GM23338 (cell line): ENCODE data around the gene PANK4. TPM values are rescaled to one million over a fixed set of nuclear protein-coding genes. Genes with fewer than 3 reads are reported as not detected.

Source experiments
- ATAC-seq: fragments of 200-7000 bp; cut with Tn5 transposase; 3 replicates; pipeline ENCODE4 v1.9.1; 2020
- DNase-seq: peaks from one replicate; pipeline ENCODE4 v3.0.0-alpha.2; 2015; ENCODE audit warnings: low spot score
- H2AFZ ChIP-seq: fragments of 200-600 bp; sonication (generic); 2 replicates; pipeline ENCODE4 v1.8.0; 2016; ENCODE audit warnings: antibody characterized with exemption, mild to moderate bottlenecking, moderate library complexity
- H3F3A ChIP-seq: fragments of 200-600 bp; sonication (generic); replicated peaks from 2 replicates; pipeline ENCODE4 v1.8.0; 2017; ENCODE audit warnings: antibody characterized with exemption, mixed run types, low read depth
- H3K27ac ChIP-seq: fragments of 200-600 bp; sonication (generic); 2 replicates; pipeline ENCODE4 v1.6.1; 2016; ENCODE audit warnings: low read depth
- H3K27me3 ChIP-seq: fragments of 200-600 bp; sonication (generic); 2 replicates; pipeline ENCODE4 v1.8.0; 2016; ENCODE audit warnings: mild to moderate bottlenecking, mixed run types, moderate library complexity; ENCODE audit not compliant: insufficient read depth
- H3K36me3 ChIP-seq: fragments of 200-600 bp; sonication (generic); 2 replicates; pipeline ENCODE4 v1.8.0; 2016; ENCODE audit warnings: mild to moderate bottlenecking; ENCODE audit not compliant: insufficient read depth
- H3K4me1 ChIP-seq: fragments of 200-600 bp; sonication (generic); 2 replicates; pipeline ENCODE4 v1.8.0; 2016; ENCODE audit warnings: mild to moderate bottlenecking, moderate library complexity; ENCODE audit not compliant: insufficient read depth
- H3K4me2 ChIP-seq: fragments of 200-600 bp; sonication (generic); 2 replicates; pipeline ENCODE4 v1.7.1; 2017; ENCODE audit warnings: mixed run types
- H3K4me3 ChIP-seq: fragments of 200-600 bp; sonication (generic); 2 replicates; pipeline ENCODE4 v1.6.1; 2016; ENCODE audit warnings: mixed run types
- H3K79me2 ChIP-seq: fragments of 200-600 bp; sonication (generic); replicated peaks from 2 replicates; pipeline ENCODE4 v1.8.0; 2017; ENCODE audit warnings: mild to moderate bottlenecking; ENCODE audit not compliant: insufficient read depth
- H3K9me2 ChIP-seq: fragments of 200-600 bp; sonication (generic); 2 replicates; pipeline ENCODE4 v1.8.0; 2017; ENCODE audit not compliant: insufficient read depth
- H4K20me1 ChIP-seq: fragments of 200-600 bp; sonication (generic); replicated peaks from 2 replicates; pipeline ENCODE4 v1.8.0; 2017; ENCODE audit warnings: mild to moderate bottlenecking; ENCODE audit not compliant: insufficient read depth
- H3K27ac Mint-ChIP-seq: 2 replicates; pipeline ENCODE4 v1.8.0; 2020; ENCODE audit warnings: inconsistent platforms, mild to moderate bottlenecking, moderate library complexity, mixed read lengths
- H3K27me3 Mint-ChIP-seq: 3 replicates; pipeline ENCODE4 v1.8.0; 2022; ENCODE audit warnings: low read depth, mild to moderate bottlenecking, moderate library complexity, mixed read lengths, inconsistent platforms; ENCODE audit not compliant: insufficient read depth, poor library complexity
- H3K36me3 Mint-ChIP-seq: 3 replicates; pipeline ENCODE4 v1.8.0; 2021; ENCODE audit warnings: low read depth, mild to moderate bottlenecking, inconsistent platforms, moderate library complexity, mixed read lengths
- H3K4me1 Mint-ChIP-seq: 3 replicates; pipeline ENCODE4 v1.8.0; 2020; ENCODE audit warnings: mild to moderate bottlenecking, inconsistent platforms, mixed read lengths
- H3K4me3 Mint-ChIP-seq: 3 replicates; pipeline ENCODE4 v1.8.0; 2021; ENCODE audit warnings: moderate library complexity, mild to moderate bottlenecking, inconsistent platforms, mixed read lengths
- H3K9me3 Mint-ChIP-seq: 3 replicates; pipeline ENCODE4 v1.8.0; 2020; ENCODE audit warnings: moderate library complexity, mild to moderate bottlenecking, inconsistent platforms, mixed read lengths
- CREB1 ChIP-seq: fragments of 250-450 bp; sonication (Bioruptor Pico); IDR thresholded peaks from 2 replicates; pipeline ENCODE4 v1.5.0; 2020; ENCODE audit warnings: low read depth, mild to moderate bottlenecking, moderate library complexity
- CTCF ChIP-seq, 2 experiments: fragments of 200-600 bp in 1 of 2; sonication (generic) in 1 of 2; conservative IDR thresholded peaks; 2 replicates each; pipeline versions ENCODE4 v1.5.1 to v1.6.1; 2016 to 2017; ENCODE audit warnings: antibody characterized with exemption in 2 of 2, low read depth in 2 of 2, mild to moderate bottlenecking in 2 of 2, moderate library complexity in 1 of 2
- ETS1 ChIP-seq: IDR thresholded peaks from 2 replicates; pipeline ENCODE4 v1.6.1; 2016; ENCODE audit warnings: antibody characterized with exemption
- EZH2 ChIP-seq: fragments of 200-600 bp; sonication (generic); IDR thresholded peaks from one replicate; pipeline ENCODE4 v1.8.0; 2017; ENCODE audit warnings: antibody characterized with exemption, mild to moderate bottlenecking, low read depth; ENCODE audit not compliant: unreplicated experiment
- EZH2phosphoT487 ChIP-seq: fragments of 200-600 bp; sonication (generic); IDR thresholded peaks from one replicate; pipeline ENCODE4 v1.8.1; 2018; ENCODE audit warnings: antibody characterized with exemption; ENCODE audit not compliant: unreplicated experiment
- NANOG ChIP-seq: IDR thresholded peaks from 2 replicates; pipeline ENCODE4 v1.6.1; 2016; ENCODE audit warnings: antibody characterized with exemption, borderline replicate concordance
- POLR2AphosphoS5 ChIP-seq: IDR thresholded peaks from 2 replicates; pipeline ENCODE4 v1.6.1; 2016; ENCODE audit warnings: antibody characterized with exemption, low read depth
- REST ChIP-seq: IDR thresholded peaks from one replicate; pipeline ENCODE4 v1.6.1; 2018; ENCODE audit warnings: antibody characterized with exemption; ENCODE audit not compliant: unreplicated experiment
- STAT1 ChIP-seq: IDR thresholded peaks from one replicate; pipeline ENCODE4 v1.6.1; 2016; ENCODE audit warnings: antibody characterized with exemption; ENCODE audit not compliant: unreplicated experiment
- ZNF114 ChIP-seq: fragments of 250-450 bp; sonication (Bioruptor Pico); IDR thresholded peaks from 2 replicates; pipeline ENCODE4 v1.5.0; 2020; ENCODE audit warnings: mild to moderate bottlenecking, moderate library complexity
- polyA plus RNA-seq: library from polyadenylated mRNA; unstranded; fragments of >200 nt; fragmentation: Nextera tagmentation; extraction: Ambion mirVana; gene quantifications from 2 replicates; pipeline ENCODE4 v1.2.1, GENCODE V29; 2016
- total RNA-seq: library from RNA; depleted of rRNA; stranded (reverse); fragments of >200 nt; shearing (Covaris generic); gene quantifications from 2 replicates; pipeline ENCODE4 v1.2.3, GENCODE V29; 2014
- TF ChIP-seq, protein P1 (sequence below): fragments of 250-450 bp; sonication (Bioruptor Pico); IDR thresholded peaks from 2 replicates; pipeline ENCODE4 v1.5.0; 2020; ENCODE audit warnings: mild to moderate bottlenecking, moderate library complexity

Gene PANK4
- total and polyA plus RNA-seq, 2 experiments from 2014 or later: 25.8 to 43.7 TPM

- no peak for TF ChIP-seq CTCF (conservative IDR thresholded peaks at IDR 0.05; ENCODE audit: low read depth in 2 of 2)
- no peak for TF ChIP-seq STAT1
- TF ChIP-seq ZNF114 (CRISPR knock-in tag): no peak
- no peak for TF ChIP-seq EZH2phosphoT487
- TF ChIP-seq ETS1: no peak
- TF ChIP-seq CREB1 (CRISPR knock-in tag): no peak
- no peak for TF ChIP-seq EZH2
- no peak for TF ChIP-seq NANOG
Measured at GRCh38 chr1:2469103-2469940, 57.1 kb downstream of the PANK4 start (continued).

DNA sequence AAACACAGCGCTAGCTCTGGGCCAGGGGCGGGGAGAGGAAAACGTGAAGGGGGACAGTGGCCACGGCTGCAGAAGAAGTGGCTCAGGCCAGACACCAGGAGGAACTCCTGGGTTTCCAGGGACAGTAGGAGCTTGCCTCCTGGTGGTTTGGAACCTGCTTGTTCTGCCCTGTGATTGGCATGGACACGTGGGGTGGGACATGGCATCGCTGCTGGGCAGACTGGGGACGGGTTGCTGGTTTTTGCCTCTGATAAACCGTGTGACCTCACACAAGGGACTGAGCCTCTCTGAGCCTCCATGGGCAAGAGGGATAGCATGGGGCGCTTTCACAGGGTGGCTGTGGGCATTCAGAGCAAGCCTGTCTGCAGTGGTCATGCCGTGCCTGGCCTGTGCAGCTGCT lies 57.9 kb downstream of the PANK4 start:
- Histone ChIP-seq H2AFZ (no peak overlapping the region), H3K4me2 (no peak overlapping the region), H3K9me2 (no peaks in the 10 kb centered on the region), H3K27me3 (no peaks in the 10 kb centered on the region), H3K36me3 (no peaks in the 10 kb centered on the region), H3K4me1 (no peaks in the 10 kb centered on the region), H3K4me3 (no peak overlapping the region), H4K20me1 (no peaks in the 10 kb centered on the region), H3K27ac (no peak overlapping the region), H3K79me2 (no peaks in the 10 kb centered on the region), H3F3A (no peaks in the 10 kb centered on the region)
- DNase-seq (no peak), ATAC-seq (no peak)
- Mint-ChIP-seq H3K27me3 (peaks cover 8% of the 10 kb centered on the region), H3K4me3 (no peak overlapping the region), H3K9me3 (no peaks in the 10 kb centered on the region), H3K27ac (no peak overlapping the region), H3K36me3 (no peaks in the 10 kb centered on the region), H3K4me1 (no peaks in the 10 kb centered on the region)
- TF ChIP-seq CREB1 (CRISPR knock-in tag): no peak
- TF ChIP-seq POLR2AphosphoS5: no peak
- TF ChIP-seq, protein P1, sequence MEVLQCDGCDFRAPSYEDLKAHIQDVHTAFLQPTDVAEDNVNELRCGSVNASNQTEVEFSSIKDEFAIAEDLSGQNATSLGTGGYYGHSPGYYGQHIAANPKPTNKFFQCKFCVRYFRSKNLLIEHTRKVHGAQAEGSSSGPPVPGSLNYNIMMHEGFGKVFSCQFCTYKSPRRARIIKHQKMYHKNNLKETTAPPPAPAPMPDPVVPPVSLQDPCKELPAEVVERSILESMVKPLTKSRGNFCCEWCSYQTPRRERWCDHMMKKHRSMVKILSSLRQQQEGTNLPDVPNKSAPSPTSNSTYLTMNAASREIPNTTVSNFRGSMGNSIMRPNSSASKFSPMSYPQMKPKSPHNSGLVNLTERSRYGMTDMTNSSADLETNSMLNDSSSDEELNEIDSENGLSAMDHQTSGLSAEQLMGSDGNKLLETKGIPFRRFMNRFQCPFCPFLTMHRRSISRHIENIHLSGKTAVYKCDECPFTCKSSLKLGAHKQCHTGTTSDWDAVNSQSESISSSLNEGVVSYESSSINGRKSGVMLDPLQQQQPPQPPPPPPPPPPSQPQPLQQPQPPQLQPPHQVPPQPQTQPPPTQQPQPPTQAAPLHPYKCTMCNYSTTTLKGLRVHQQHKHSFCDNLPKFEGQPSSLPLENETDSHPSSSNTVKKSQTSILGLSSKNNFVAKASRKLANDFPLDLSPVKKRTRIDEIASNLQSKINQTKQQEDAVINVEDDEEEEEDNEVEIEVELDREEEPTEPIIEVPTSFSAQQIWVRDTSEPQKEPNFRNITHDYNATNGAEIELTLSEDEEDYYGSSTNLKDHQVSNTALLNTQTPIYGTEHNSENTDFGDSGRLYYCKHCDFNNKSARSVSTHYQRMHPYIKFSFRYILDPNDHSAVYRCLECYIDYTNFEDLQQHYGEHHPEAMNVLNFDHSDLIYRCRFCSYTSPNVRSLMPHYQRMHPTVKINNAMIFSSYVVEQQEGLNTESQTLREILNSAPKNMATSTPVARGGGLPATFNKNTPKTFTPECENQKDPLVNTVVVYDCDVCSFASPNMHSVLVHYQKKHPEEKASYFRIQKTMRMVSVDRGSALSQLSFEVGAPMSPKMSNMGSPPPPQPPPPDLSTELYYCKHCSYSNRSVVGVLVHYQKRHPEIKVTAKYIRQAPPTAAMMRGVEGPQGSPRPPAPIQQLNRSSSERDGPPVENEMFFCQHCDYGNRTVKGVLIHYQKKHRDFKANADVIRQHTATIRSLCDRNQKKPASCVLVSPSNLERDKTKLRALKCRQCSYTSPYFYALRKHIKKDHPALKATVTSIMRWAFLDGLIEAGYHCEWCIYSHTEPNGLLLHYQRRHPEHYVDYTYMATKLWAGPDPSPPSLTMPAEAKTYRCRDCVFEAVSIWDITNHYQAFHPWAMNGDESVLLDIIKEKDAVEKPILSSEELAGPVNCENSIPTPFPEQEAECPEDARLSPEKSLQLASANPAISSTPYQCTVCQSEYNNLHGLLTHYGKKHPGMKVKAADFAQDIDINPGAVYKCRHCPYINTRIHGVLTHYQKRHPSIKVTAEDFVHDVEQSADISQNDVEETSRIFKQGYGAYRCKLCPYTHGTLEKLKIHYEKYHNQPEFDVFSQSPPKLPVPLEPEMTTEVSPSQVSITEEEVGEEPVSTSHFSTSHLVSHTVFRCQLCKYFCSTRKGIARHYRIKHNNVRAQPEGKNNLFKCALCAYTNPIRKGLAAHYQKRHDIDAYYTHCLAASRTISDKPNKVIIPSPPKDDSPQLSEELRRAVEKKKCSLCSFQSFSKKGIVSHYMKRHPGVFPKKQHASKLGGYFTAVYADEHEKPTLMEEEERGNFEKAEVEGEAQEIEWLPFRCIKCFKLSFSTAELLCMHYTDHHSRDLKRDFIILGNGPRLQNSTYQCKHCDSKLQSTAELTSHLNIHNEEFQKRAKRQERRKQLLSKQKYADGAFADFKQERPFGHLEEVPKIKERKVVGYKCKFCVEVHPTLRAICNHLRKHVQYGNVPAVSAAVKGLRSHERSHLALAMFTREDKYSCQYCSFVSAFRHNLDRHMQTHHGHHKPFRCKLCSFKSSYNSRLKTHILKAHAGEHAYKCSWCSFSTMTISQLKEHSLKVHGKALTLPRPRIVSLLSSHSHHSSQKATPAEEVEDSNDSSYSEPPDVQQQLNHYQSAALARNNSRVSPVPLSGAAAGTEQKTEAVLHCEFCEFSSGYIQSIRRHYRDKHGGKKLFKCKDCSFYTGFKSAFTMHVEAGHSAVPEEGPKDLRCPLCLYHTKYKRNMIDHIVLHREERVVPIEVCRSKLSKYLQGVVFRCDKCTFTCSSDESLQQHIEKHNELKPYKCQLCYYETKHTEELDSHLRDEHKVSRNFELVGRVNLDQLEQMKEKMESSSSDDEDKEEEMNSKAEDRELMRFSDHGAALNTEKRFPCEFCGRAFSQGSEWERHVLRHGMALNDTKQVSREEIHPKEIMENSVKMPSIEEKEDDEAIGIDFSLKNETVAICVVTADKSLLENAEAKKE (CRISPR knock-in tag): no peak
- no peak for TF ChIP-seq EZH2phosphoT487
- TF ChIP-seq REST: no peak
- TF ChIP-seq STAT1: no peak
- TF ChIP-seq NANOG: no peak
